Dermis microvascular lymphatic vessel endothelial cell (primary cell): ENCODE measurements around the gene CASS4. TPM values are rescaled to one million over a fixed set of nuclear protein-coding genes. Genes with fewer than 3 reads are reported as not detected.
"Not testable (repeated sequence)": the region's sequence is repeated elsewhere in the genome, so short reads cannot be mapped to it uniquely, and the experiment has no call there.

ENCODE experiments used
- DNase-seq, 2 donors: peaks; one replicate each; pipeline versions ENCODE4 v3.0.0 to v3.0.0-alpha.2; 2010; ENCODE audit warnings: low read depth in 2 of 2
- total RNA-seq: library from RNA; depleted of rRNA; stranded (reverse); fragments of >200 nt; gene quantifications from 2 replicates; pipeline ENCODE4 v1.2.1, GENCODE V29; 2014

The CASS4 gene, protein sequence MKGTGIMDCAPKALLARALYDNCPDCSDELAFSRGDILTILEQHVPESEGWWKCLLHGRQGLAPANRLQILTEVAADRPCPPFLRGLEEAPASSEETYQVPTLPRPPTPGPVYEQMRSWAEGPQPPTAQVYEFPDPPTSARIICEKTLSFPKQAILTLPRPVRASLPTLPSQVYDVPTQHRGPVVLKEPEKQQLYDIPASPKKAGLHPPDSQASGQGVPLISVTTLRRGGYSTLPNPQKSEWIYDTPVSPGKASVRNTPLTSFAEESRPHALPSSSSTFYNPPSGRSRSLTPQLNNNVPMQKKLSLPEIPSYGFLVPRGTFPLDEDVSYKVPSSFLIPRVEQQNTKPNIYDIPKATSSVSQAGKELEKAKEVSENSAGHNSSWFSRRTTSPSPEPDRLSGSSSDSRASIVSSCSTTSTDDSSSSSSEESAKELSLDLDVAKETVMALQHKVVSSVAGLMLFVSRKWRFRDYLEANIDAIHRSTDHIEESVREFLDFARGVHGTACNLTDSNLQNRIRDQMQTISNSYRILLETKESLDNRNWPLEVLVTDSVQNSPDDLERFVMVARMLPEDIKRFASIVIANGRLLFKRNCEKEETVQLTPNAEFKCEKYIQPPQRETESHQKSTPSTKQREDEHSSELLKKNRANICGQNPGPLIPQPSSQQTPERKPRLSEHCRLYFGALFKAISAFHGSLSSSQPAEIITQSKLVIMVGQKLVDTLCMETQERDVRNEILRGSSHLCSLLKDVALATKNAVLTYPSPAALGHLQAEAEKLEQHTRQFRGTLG
- total RNA-seq = under 0.01 and 0.13 TPM in 2 replicates

DNA sequence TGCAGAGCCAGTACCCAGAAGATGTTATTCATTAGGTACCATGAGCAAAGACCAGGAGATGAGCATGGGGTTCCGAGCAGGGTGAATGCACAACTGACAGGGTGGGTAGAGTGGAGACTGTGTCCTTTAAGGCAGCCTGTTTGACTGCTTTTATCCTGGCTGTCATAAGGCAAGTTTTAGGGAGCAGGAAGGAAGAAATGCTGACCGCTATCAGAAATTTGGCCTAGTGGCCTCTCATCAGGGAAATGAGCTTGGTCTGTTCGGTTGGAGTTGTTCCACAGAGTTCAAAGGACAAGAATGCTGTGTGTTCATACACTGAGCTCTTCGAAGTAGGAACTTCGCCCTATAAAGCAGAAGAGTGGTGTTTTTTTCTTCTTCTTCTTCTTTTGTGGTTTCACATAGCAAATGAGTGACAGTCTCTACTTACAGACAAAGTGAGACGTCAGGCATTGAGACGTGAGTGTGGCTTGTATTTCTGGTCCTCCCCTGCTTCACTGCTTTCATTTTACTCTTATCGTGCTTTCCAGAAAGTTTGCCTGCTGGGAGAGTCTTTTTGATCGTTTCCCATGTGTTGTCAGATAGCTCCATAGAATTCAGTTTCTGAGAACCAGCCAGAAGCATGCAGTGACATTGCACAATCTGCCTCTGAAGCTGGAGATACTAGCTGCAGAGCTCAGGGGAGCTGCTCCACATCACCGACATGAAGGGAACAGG lies at the start of gene CASS4:
TSS of gene CASS4 (plus strand) at position 502 of the 714 bp plus-strand sequence. CDS start at position 701, 199 bp downstream.
- DNase-seq = peak in 1 of 2 donors; percentile 17

- DNase-seq = peak; percentile 55 to 62
These were observed 49.1 kb upstream of the CASS4 start for GRCh38 chr20:56362833-56363413.

GRCh38 chr20:56363491-56363890 lies 48.6 kb upstream of the CASS4 start:
- DNase-seq = no peak

- DNase-seq = no peak
These were observed 43.5 kb upstream of the CASS4 start for GRCh38 chr20:56368351-56369134.

- DNase-seq = no peak
These were observed 42.9 kb upstream of the CASS4 start for GRCh38 chr20:56369179-56369578.

DNA sequence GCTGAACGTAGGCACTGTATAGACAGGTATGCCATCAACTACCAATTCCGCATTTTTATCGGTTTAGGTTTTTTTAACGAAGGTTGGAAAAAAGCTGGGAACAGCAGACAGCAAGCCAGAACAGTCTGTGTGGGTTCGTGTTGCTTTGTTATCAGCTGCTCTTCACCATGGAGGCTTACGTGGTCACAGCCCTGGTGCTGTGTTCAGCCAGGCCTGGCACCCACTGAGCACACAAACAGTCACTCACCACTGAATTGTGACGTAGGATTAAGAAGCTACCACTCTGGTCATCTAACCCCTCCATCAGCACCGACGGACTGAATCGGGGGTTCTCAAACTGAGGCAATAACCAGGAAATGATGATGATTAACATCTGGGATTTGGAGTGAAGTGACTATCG lies 40.1 kb upstream of the CASS4 start:
- no peak for DNase-seq

- no peak for DNase-seq
These were observed 39.2 kb upstream of the CASS4 start for GRCh38 chr20:56372850-56373249.

GRCh38 chr20:56373942-56374341 lies 38.1 kb upstream of the CASS4 start:
- DNase-seq = peak in 1 of 2 donors; percentile 4

DNA sequence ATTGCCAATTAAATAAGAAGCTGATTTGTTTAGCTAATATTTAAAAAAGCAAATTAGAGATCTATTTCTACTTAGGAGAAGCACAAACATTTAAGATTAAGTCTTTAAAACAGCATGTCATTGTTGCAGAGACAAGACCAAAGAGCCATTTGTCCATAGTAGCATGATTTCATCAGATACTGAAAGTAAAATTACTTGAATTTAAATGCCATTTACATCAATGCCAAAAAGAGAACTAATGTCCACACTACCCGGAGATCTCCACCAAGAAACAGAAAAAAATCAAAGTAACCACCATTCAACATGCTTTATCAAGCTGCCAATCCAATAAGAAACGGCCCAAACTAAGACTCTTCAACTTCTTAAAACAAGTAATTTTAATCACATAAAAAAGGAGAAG lies 35.7 kb upstream of the CASS4 start:
- DNase-seq = no peak

DNA sequence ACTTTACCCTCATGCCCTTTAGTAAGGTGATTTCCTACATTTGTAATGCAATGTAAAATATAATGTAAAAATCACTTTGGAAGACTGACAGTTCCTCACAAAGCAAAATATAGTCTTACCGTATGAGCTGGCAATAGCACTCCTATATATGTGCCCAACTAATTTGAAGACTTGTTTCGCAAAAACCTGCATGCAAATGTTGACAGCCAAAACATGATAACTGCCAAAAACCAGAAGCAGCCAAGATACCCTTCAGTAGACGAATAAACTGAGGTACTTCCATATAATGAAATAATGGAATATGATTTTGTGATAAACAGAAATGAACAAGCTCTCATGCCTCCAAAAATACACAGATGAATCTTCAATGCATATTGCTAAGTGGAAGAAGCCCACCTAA lies 33.7 kb upstream of the CASS4 start:
- no peak for DNase-seq

- DNase-seq = peak in 1 of 2 donors; percentile 40
These were observed 31.7 kb upstream of the CASS4 start for GRCh38 chr20:56380375-56380774.

DNA sequence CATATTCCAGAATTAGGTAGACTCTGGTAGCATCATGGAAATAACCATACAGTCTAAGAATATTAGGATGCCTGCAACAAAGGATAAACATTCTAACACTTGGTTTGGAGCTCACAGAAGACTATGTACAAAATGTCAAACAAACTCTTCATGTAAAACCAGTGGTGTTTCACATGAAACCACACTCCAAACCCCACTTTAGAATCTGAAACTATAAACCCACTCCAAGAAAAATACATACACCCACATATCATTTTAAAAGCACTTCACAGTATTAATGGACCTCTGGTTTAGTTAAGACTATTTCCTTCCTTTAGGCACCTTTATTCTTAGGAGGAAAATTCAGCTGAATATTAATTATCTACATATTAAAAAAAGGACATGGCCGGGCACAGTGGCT lies 30.6 kb upstream of the CASS4 start:
- DNase-seq = no peak

GRCh38 chr20:56382696-56383095 lies 29.4 kb upstream of the CASS4 start:
- no peak for DNase-seq

GRCh38 chr20:56383334-56383733 lies 28.7 kb upstream of the CASS4 start:
- DNase-seq = no peak

DNA sequence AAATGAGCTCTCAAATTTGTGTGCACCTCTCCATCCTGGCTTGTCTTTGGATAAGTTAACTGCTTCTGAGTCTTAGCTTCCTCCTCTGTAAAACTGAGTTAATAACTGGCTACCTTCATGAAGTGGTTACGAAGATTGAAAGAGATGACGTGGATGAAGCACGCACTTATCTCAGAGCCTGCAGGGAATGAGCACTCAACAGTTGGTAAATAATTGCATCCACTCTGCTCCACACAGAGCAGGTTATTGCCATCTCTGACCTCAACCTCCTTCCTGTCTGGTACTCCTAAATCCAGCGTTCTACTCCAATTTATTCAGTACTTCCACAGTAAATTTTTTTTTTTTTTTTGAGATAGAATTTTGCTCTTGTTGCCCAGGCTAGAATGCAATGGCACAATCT lies 26.9 kb upstream of the CASS4 start:
- DNase-seq = no peak

DNA sequence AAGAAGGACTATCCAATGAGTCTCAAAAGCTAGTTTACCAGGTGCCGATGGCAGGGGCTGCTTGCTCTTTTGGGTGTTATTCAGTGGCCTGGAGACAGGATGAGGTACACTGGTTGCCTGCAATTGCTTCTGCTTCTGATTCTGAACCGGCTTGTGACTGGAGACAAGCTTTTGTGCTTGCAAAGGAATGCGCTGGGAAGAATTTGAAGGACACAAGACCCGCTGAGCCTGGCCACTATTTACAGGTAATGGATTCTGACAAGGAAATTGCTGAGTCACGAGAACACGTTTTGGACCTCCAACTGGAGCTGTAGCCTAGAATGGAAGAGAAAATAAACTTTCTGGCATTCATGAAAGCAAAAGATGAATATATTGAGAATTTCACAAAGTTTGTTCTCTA lies 25.8 kb upstream of the CASS4 start:
- no peak for DNase-seq

- no peak for DNase-seq
These were observed 23.2 kb upstream of the CASS4 start for GRCh38 chr20:56388882-56389281.

DNA sequence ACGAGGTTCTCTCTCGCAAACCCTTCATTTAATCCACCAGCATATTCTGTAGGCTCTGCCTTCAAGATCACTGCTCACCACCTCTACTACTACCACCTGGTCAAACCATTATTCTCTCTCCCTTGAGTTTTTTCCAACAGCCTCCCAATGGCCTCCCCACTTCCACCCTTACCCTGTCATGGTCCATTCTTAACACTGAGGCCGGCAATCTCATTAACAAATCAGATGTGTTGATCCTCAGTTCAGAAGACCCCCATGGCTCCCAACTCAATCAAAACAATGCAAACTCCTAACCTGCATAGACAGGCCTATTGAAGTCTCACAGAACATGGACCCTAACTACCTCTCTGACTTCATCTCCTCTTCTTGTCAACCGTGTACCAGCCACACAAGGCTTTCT lies 22.3 kb upstream of the CASS4 start:
- DNase-seq = no peak

- DNase-seq = not testable (repeated sequence)
These were observed 21.7 kb upstream of the CASS4 start for GRCh38 chr20:56390396-56390795.

- DNase-seq = no peak
These were observed 21.0 kb upstream of the CASS4 start for GRCh38 chr20:56391037-56391436.

DNA sequence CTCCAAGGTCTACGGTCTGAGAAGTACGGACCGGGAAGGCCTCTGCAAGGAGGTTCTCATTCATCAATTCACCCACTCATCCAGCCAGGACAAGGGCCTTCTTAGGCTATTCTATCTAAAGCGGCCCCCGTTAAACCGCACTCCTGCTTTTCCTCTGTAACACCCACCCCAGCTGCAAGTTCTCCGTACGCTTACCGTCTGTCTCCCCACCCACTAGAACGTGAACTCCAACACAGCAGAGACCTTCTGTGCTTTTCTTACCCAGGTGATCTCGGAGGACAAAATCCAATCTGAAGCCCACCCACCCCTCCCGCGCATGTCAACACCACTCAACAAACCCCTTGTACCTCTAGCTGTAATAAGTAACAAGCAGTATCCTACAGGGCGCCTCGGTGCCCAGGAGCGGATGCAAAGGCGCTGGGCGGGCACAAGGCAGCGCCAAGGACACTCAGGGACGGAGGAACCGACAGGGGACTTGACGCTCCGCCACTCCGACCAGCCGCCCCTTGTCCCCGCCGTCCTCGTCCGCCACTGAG lies 20.4 kb upstream of the CASS4 start:
- DNase-seq = peak in 1 of 2 donors; percentile 22
